GM10847 (cell line): ENCODE results near the gene OPCML.

Experiments used
- POLR2A ChIP-seq: IDR thresholded peaks from 2 replicates; pipeline ENCODE4 v1.6.1; 2011; ENCODE audit not compliant: insufficient read length; ENCODE audit errors: extremely low read depth

The OPCML gene

GRCh38 chr11:132718711-132719671 lies 813.3 kb downstream of the OPCML start:
- TF ChIP-seq POLR2A: no peak

DNA sequence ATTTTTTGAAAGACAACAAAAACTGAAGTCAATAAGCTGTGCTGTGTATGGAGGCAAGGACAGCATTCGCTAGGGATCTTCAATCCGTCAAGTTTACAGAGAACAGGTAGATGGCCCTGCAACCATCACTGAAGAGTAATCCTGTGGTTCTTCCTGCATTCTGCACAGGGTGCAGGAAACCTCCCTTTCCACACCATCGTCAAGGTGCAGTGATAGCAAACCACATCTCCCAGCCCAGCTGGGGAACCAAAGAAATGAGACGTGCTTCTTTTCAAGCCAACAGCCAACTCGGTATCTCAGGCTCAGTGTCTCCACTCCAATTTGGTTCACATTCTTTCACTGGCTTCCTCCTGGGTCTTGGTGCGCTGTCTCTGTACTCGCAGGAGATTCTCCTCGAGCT lies 814.5 kb downstream of the OPCML start:
- TF ChIP-seq POLR2A: no peak

DNA sequence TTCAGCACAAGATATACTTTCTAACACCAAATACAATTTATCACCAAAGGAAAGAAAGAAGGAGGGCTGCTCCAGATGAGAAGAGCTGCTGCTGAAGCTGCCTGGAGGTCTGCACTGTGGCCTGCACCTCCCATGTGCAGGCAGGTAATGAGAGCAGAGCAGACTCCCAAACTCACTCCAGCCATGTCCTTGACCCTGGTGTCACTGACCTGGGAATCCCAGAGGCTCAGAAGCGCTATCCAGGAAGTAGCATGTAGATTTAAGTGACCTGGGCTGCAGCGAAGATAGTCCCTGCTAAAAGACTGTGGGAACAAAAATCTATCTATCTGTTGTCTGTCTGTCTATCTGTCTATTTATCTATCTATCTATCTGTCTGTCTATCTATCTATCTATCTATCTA lies 816.3 kb downstream of the OPCML start:
- TF ChIP-seq POLR2A: no peak

DNA sequence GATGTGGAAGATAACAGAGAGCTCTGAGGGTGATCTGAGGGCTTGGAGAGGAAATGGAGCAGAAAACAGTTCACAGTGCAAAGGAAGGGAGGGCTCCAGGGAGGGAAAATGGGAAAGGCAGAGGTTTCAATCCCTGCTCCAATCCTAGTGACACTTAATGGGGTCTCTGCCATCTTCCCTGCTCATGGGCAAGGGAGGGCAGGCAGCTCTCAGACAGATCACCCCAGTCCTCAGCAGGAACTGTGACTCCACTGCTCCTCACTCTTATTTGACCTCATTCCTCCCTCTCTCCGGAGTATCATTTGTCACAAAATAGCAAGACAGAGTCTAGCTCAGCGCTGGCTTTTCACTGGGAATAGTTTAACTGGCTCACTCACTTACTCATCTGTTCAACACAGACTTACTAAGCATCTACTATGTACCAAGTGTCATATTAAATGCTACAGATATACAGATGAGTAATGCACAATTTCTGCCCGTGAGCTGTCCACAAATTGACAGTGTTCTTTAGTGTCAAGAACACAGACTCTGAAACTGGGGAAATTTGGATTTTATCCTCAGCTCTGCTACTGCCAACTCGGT lies 817.4 kb downstream of the OPCML start:
- TF ChIP-seq POLR2A: no peak

GRCh38 chr11:132712466-132712865 lies 819.8 kb downstream of the OPCML start:
- no peak for TF ChIP-seq POLR2A

GRCh38 chr11:132704781-132705375 lies 827.4 kb downstream of the OPCML start:
- no peak for TF ChIP-seq POLR2A

DNA sequence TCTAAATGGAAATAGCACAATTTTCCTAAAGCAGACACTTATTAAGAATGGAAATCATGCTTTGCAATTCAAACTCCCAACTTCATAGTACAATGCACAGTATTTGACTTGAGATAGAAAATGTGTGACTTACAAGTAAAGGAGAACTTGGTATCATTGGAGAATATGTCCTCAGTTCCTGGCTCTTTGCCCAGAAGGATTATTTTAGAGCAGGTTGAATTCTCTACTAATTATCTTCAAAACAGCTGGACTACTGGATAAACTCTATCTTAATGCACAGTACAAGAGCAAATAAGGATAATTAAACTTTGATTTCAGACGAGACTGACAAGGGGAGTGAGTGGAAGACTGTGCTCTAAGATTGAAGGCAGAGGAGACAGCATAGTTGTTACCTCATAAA lies 839.4 kb downstream of the OPCML start:
- TF ChIP-seq POLR2A: no peak

- TF ChIP-seq POLR2A: no peak
Observed at GRCh38 chr11:132691848-132692550, 840.3 kb downstream of the OPCML start.

DNA sequence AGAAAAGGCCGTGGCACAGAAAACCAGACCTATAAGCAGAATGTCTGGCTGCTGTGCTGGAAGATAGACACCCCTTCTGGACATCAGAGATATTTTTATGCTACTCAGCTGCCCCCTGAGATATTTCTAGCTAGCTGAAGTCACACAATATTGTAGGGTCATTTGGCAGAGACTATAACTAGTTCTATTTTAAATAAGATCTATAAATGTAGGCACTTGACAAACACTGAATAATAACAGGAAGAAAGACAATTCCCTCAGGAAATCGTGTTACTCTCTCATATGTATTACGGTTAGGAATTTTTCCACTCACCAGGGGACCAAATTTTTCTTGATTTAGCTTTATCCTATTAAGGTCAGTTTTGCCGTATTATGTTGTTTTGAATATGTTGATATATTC lies 845.4 kb downstream of the OPCML start:
- no peak for TF ChIP-seq POLR2A

- TF ChIP-seq POLR2A: no peak
Observed at GRCh38 chr11:132685174-132685611, 847.1 kb downstream of the OPCML start.

GRCh38 chr11:132683602-132684001 lies 848.7 kb downstream of the OPCML start:
- no peak for TF ChIP-seq POLR2A

DNA sequence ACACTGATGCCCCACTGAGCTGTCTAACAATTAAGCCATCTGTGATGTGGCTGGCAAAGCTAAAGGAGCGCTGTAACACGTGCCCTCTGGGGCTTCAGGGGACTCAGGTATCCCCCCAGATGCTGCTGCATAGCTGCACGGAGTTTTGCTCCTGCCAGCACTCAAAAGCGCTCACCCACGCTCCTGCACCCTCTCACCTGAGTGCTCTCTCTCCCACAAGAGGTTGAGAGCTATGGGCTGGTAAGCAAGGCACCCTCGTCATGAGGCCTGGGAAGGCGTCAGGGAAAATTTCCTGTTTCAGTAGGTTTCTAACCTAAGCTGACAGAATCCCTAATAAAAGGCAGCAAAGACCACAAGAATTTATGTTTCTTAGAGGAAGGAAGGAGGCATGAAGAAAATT lies 850.3 kb downstream of the OPCML start:
- TF ChIP-seq POLR2A: no peak

GRCh38 chr11:132680584-132680983 lies 851.7 kb downstream of the OPCML start:
- no peak for TF ChIP-seq POLR2A

- TF ChIP-seq POLR2A: no peak
Observed at GRCh38 chr11:132674151-132674550, 858.1 kb downstream of the OPCML start.

DNA sequence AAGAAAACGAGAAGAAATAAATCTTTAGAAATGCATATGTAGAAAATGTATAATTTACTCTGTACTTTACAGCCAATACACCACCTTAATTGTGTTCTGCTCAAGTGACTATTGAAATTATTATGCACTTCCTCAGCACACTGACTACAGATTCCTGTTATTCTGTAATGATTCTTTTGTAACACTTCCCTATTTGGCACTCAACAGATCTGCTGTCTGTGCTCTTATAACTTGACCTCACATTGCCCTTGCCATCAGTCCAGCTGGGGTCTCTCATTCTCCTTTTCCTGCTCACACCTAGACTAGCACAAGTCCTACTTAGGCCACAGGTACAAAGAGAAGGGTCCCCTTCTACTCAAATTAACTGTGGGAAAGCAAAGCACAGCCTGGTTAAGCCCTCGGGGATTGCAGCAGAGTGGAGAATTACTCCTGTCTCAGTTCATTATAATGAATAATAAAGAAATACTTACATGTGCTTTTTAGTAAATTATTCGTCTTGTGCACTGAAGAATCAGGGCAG lies 860.4 kb downstream of the OPCML start:
- no peak for TF ChIP-seq POLR2A
